Caki2 (cell line): Measurements from ENCODE around the gene ZNF91. TPM values are rescaled to one million over a fixed set of nuclear protein-coding genes. Genes with fewer than 3 reads are reported as not detected.

ENCODE experiments used
- total RNA-seq: library from RNA; depleted of rRNA; stranded (reverse); fragments of >200 nt; shearing (Covaris generic); gene quantifications from 2 replicates; pipeline ENCODE4 v1.2.3, GENCODE V29; 2014; ENCODE audit warnings: low replicate concordance; rRNA removed

The ZNF91 gene
- total RNA-seq, 1 experiment from 2014 or later: 14.4 TPM

Other genes with a start within 250 kb of the ZNF91 start
- gene ZNF724, start 145.1 kb downstream of the ZNF91 start, total RNA-seq: 0.43 and 11.8 TPM in 2 replicates